H1 (cell line): ENCODE data around the gene SLC16A8.

Experiments used
- ASH2L ChIP-seq: fragments of 200-600, 300-600 bp; sonication (generic); IDR thresholded peaks from one replicate; pipeline ENCODE4 v1.7.1; 2017; ENCODE audit warnings: low read length
- CBX5 ChIP-seq: fragments of 300-800, 300-1000 bp; sonication (generic); IDR thresholded peaks from 2 replicates; pipeline ENCODE4 v1.7.1; 2016; ENCODE audit warnings: antibody characterized with exemption, low read length, low read depth
- CEBPB ChIP-seq: IDR thresholded peaks from 2 replicates; pipeline ENCODE4 v1.6.1; 2012; ENCODE audit warnings: low read depth, low read length
- CTCF ChIP-seq, 3 experiments: IDR thresholded peaks; 1 replicate in 2 of 3; 2 replicates in 1 of 3; pipeline versions ENCODE4 v1.5.1 to v1.6.1; 2011; ENCODE audit warnings: low read length in 3 of 3, mild to moderate bottlenecking in 3 of 3, inconsistent platforms in 2 of 3, low read depth in 1 of 3, moderate library complexity in 1 of 3; ENCODE audit not compliant: insufficient read depth in 1 of 3; ENCODE audit errors: control extremely low read depth in 1 of 3
- EGR1 ChIP-seq: IDR thresholded peaks from 2 replicates; pipeline ENCODE4 v1.6.1; 2011; ENCODE audit warnings: low read depth, low read length, borderline replicate concordance
- EP300 ChIP-seq, 2 experiments: IDR thresholded peaks; 1 replicate in 1 of 2; 2 replicates in 1 of 2; pipeline ENCODE4 v1.6.1; 2011 to 2012; ENCODE audit warnings: low read depth in 2 of 2, low read length in 2 of 2, mild to moderate bottlenecking in 2 of 2, borderline replicate concordance in 1 of 2, inconsistent platforms in 1 of 2, moderate library complexity in 1 of 2
- EZH2 ChIP-seq: fragments of 200-600 bp; sonication (generic); IDR thresholded peaks from 2 replicates; pipeline ENCODE4 v1.7.1; 2012; ENCODE audit warnings: low read depth, mild to moderate bottlenecking, moderate library complexity, low read length, inconsistent platforms; ENCODE audit not compliant: severe bottlenecking
- KDM1A ChIP-seq: fragments of 200-600, 300-600 bp; sonication (generic); IDR thresholded peaks from 2 replicates; pipeline ENCODE4 v1.7.1; 2016; ENCODE audit warnings: mild to moderate bottlenecking, low read length, borderline replicate concordance
- MAX ChIP-seq: IDR thresholded peaks from 2 replicates; pipeline ENCODE4 v1.6.1; 2012; ENCODE audit warnings: inconsistent platforms
- POLR2A ChIP-seq, 2 experiments: IDR thresholded peaks; 1 replicate in 1 of 2; 2 replicates in 1 of 2; pipeline ENCODE4 v1.6.1; 2011; ENCODE audit warnings: low read depth in 2 of 2, low read length in 2 of 2, mild to moderate bottlenecking in 2 of 2; ENCODE audit errors: control extremely low read depth in 1 of 2
- RAD21 ChIP-seq, 2 experiments: IDR thresholded peaks in 1 of 2; conservative IDR thresholded peaks in 1 of 2; 2 replicates each; pipeline ENCODE4 v1.6.1; 2011; ENCODE audit warnings: low read depth in 2 of 2, low read length in 2 of 2, improper control_type of control experiment in 1 of 2, inconsistent platforms in 1 of 2, mild to moderate bottlenecking in 1 of 2, moderate library complexity in 1 of 2
- YY1 ChIP-seq: IDR thresholded peaks from 2 replicates; pipeline ENCODE4 v1.6.1; 2011; ENCODE audit warnings: low read depth, mild to moderate bottlenecking, low read length

- TF ChIP-seq CTCF (IDR thresholded peaks at IDR 0.05; ENCODE audit: control extremely low read depth in 1 of 3, insufficient read depth in 1 of 3, low read depth in 1 of 3, low read length in 3 of 3) (no peak), RAD21 (IDR thresholded peaks at IDR 0.05 in 1 of 2, conservative IDR thresholded peaks at IDR 0.05 in 1 of 2; ENCODE audit: low read depth in 2 of 2, low read length in 2 of 2) (no peak), YY1 (no peak), ASH2L (no peak), EP300 (IDR thresholded peaks at IDR 0.05; ENCODE audit: borderline replicate concordance in 1 of 2, low read depth in 2 of 2, low read length in 2 of 2) (no peak), MAX (no peak), EZH2 (no peak), KDM1A (no peak), CBX5 (no peak), CEBPB (no peak), EGR1 (no peak), POLR2A (IDR thresholded peaks at IDR 0.05; ENCODE audit: control extremely low read depth in 1 of 2, low read depth in 2 of 2, low read length in 2 of 2) (no peak)
Measured at GRCh38 chr22:38098410-38099249, 14.6 kb upstream of the SLC16A8 start.
